Endothelial cell of umbilical vein (primary cell): ENCODE results near the gene NINL. TPM values are rescaled to one million over a fixed set of nuclear protein-coding genes. Genes with fewer than 3 reads are reported as not detected.

ENCODE experiments used
- BruUV-seq: library from RNA; stranded (reverse); fragments of 400-500 nt; replicated peaks from 2 replicates; lab custom pipeline; 2021; lab: Mats Ljungman, UMichigan
- CTCF ChIA-PET: fragments of 300-600, 350-600 bp; sonication (Branson Sonifier 250); formaldehyde crosslinking; loops from one replicate; lab custom pipeline; 2021; ENCODE audit warnings: antibody characterized with exemption, inconsistent platforms; lab: Charles Lee
- POLR2A ChIA-PET: fragments of 300-600, 350-600 bp; sonication (Branson Sonifier 250); formaldehyde crosslinking; loops from one replicate; lab custom pipeline; 2021; ENCODE audit warnings: antibody characterized with exemption, inconsistent platforms; lab: Charles Lee
- DNase-seq: peaks from one replicate; pipeline ENCODE4 v3.0.0-alpha.2; 2011; ENCODE audit warnings: low read depth, low spot score
- FAIRE-seq: peaks from 2 replicates; lab custom pipeline; 2011; peaks lifted over from hg19 to GRCh38; lab: Jason Lieb, UNC
- H2AFZ ChIP-seq: 2 replicates; pipeline ENCODE4 v1.6.0; 2012; ENCODE audit warnings: low read depth, low read length, control low read depth, inconsistent platforms
- H3K27ac ChIP-seq: 2 replicates; pipeline ENCODE4 v1.5.1; 2011; ENCODE audit warnings: low read depth, mild to moderate bottlenecking, control low read depth, low read length, moderate library complexity; ENCODE audit not compliant: insufficient read depth
- H3K27me3 ChIP-seq, 2 experiments: 2 replicates each; pipeline versions ENCODE4 v1.6.0 to v1.6.1; 2011; ENCODE audit warnings: low read length in 2 of 2, mixed read lengths in 1 of 2; ENCODE audit not compliant: control insufficient read depth in 2 of 2, insufficient read depth in 2 of 2
- H3K36me3 ChIP-seq, 2 experiments: 2 replicates in 1 of 2; 3 replicates in 1 of 2; pipeline ENCODE4 v1.5.1; 2011; ENCODE audit warnings: low read length in 2 of 2, mild to moderate bottlenecking in 1 of 2, moderate library complexity in 1 of 2; ENCODE audit not compliant: control insufficient read depth in 2 of 2, insufficient read depth in 2 of 2; ENCODE audit errors: extremely low read depth in 1 of 2
- H3K4me1 ChIP-seq: 3 replicates; pipeline ENCODE4 v1.5.1; 2011; ENCODE audit warnings: mild to moderate bottlenecking, low read length; ENCODE audit not compliant: control insufficient read depth, insufficient read depth; ENCODE audit errors: extremely low read depth
- H3K4me2 ChIP-seq: 2 replicates; pipeline ENCODE4 v1.6.1; 2011; ENCODE audit warnings: low read length, control low read depth, mixed read lengths; ENCODE audit not compliant: insufficient read depth
- H3K4me3 ChIP-seq, 3 experiments: fragments of 200-600 bp in 1 of 3; sonication (generic), shearing (Covaris generic) in 1 of 3; replicated peaks in 1 of 3; 2 replicates each; pipeline ENCODE4 v1.5.1; 2011 to 2016; ENCODE audit warnings: control low read depth in 3 of 3, low read length in 3 of 3, mild to moderate bottlenecking in 2 of 3, inconsistent platforms in 1 of 3, low read depth in 1 of 3, moderate library complexity in 1 of 3; ENCODE audit not compliant: insufficient read depth in 1 of 3
- H3K79me2 ChIP-seq: 2 replicates; pipeline ENCODE4 v1.6.0; 2012; ENCODE audit warnings: low read length, inconsistent platforms; ENCODE audit not compliant: control insufficient read depth, insufficient read depth
- H3K9ac ChIP-seq: replicated peaks from 2 replicates; pipeline ENCODE3; 2011; ENCODE audit warnings: low read length, control low read depth; ENCODE audit not compliant: insufficient read depth; ENCODE audit errors: extremely low read depth
- H3K9me1 ChIP-seq: replicated peaks from 3 replicates; pipeline ENCODE4 v1.6.0; 2011; ENCODE audit warnings: mild to moderate bottlenecking, low read length; ENCODE audit not compliant: control insufficient read depth, insufficient read depth; ENCODE audit errors: extremely low read depth
- H3K9me3 ChIP-seq: replicated peaks from 2 replicates; pipeline ENCODE4 v1.5.1; 2012; ENCODE audit warnings: low read length, inconsistent platforms; ENCODE audit not compliant: control insufficient read depth, insufficient read depth
- H4K20me1 ChIP-seq: replicated peaks from 2 replicates; pipeline ENCODE3; 2011; ENCODE audit warnings: mild to moderate bottlenecking, low read length; ENCODE audit not compliant: control insufficient read depth, insufficient read depth; ENCODE audit errors: extremely low read depth
- CTCF ChIP-seq, 2 donors: IDR thresholded peaks; 1 replicate in 1 of 2; 2 replicates in 1 of 2; pipeline ENCODE4 v1.5.1; 2011; ENCODE audit warnings: low read length in 2 of 2, mild to moderate bottlenecking in 2 of 2, moderate library complexity in 2 of 2, control low read depth in 1 of 2, inconsistent platforms in 1 of 2, low read depth in 1 of 2; ENCODE audit not compliant: insufficient read depth in 1 of 2; ENCODE audit errors: extremely low read depth in 1 of 2
- EZH2 ChIP-seq: IDR thresholded peaks from 2 replicates; pipeline ENCODE4 v1.6.1; 2012; ENCODE audit warnings: borderline replicate concordance, low read depth, mild to moderate bottlenecking, moderate library complexity, low read length, inconsistent platforms; ENCODE audit not compliant: severe bottlenecking
- FOS ChIP-seq: IDR thresholded peaks from 2 replicates; pipeline ENCODE4 v1.6.1; 2011; ENCODE audit warnings: mild to moderate bottlenecking, low read length, moderate library complexity, borderline replicate concordance; ENCODE audit not compliant: insufficient read depth
- GATA2 ChIP-seq: IDR thresholded peaks from 2 replicates; pipeline ENCODE4 v1.7.0; 2011; ENCODE audit warnings: low read depth, mild to moderate bottlenecking, moderate library complexity, mixed read lengths, low read length; ENCODE audit not compliant: insufficient read length, insufficient read depth
- JUN ChIP-seq: IDR thresholded peaks from 2 replicates; pipeline ENCODE4 v1.6.1; 2011; ENCODE audit warnings: borderline replicate concordance, low read depth; ENCODE audit not compliant: insufficient read length, insufficient read depth
- MAX ChIP-seq: IDR thresholded peaks from 2 replicates; pipeline ENCODE4 v1.6.1; 2011; ENCODE audit not compliant: insufficient read depth, insufficient read length
- MYC ChIP-seq: IDR thresholded peaks from one replicate; pipeline ENCODE4 v1.6.1; 2011; ENCODE audit warnings: mild to moderate bottlenecking, low read depth, low read length
- POLR2A ChIP-seq: IDR thresholded peaks from 2 replicates; pipeline ENCODE4 v1.6.1; 2012; ENCODE audit warnings: low read depth, mild to moderate bottlenecking, control low read depth, low read length
- POLR2AphosphoS5 ChIP-seq: IDR thresholded peaks from 2 replicates; pipeline ENCODE4 v1.6.1; 2012; ENCODE audit warnings: low read depth, mild to moderate bottlenecking, control low read depth, low read length, moderate library complexity; ENCODE audit not compliant: insufficient read depth
- dilution Hi-C: fragments of 300-500 bp; cut with MboI; formaldehyde crosslinking; loops from one replicate; pipeline ENCODE4 v1.15.0; 2019; ENCODE audit warnings: low sequenced_read_pairs; ENCODE audit not compliant: extremely low pct_ligation_motif_present
- intact Hi-C: fragments of 100-400 bp; cut with micrococcal nuclease; formaldehyde crosslinking; loops from one replicate; pipeline ENCODE4 v1.10.0; 2022
- polyA plus RNA-seq, 4 experiments: library from polyadenylated mRNA; depleted of rRNA in 3 of 4; stranded (reverse) in 3 of 4; unstranded in 1 of 4; fragments of >200 nt; gene quantifications; 2 replicates each; pipeline versions ENCODE4 v1.2.1 to v1.2.3, GENCODE V29; 2011 to 2012; ENCODE audit warnings: missing spikeins in 1 of 4
- total RNA-seq: library from RNA; stranded (reverse); gene quantifications from 2 replicates; pipeline ENCODE4 v1.2.3, GENCODE V29; 2021

NINL gene
- total and polyA plus RNA-seq, 2 donors (not counting 3 experiments of a cell fraction or from before 2014, with no cell fraction given): 13.2 to 25.5 TPM

- dilution Hi-C loops: no loop called here
- TF ChIP-seq JUN (no peak), EZH2 (no peak), MYC (no peak), POLR2AphosphoS5 (no peak), MAX (no peak), FOS (no peak), CTCF (IDR thresholded peaks at IDR 0.05; ENCODE audit: extremely low read depth in 1 of 2, insufficient read depth in 1 of 2, low read depth in 1 of 2, low read length in 2 of 2) (no peak), GATA2 (no peak), POLR2A (no peak)
- Histone ChIP-seq H3K9ac (no peak overlapping the region), H3K9me1 (no peaks in the 10 kb centered on the region), H4K20me1 (no peaks in the 10 kb centered on the region), H2AFZ (no peak overlapping the region), H3K27ac (no peak overlapping the region), H3K36me3 (peaks cover 0 to 9% of the 10 kb centered on the region in 2 experiments), H3K4me1 (no peaks in the 10 kb centered on the region), H3K27me3 (no peaks in the 10 kb centered on the region), H3K4me3 (no peak overlapping the region), H3K4me2 (no peak overlapping the region), H3K9me3 (no peaks in the 10 kb centered on the region), H3K79me2 (no peaks in the 10 kb centered on the region)
- FAIRE-seq (no peak), DNase-seq (no peak)
- intact Hi-C loops: no loop called here
- CTCF ChIA-PET: no interaction called here
- BruUV-seq: no TSS peak
- POLR2A ChIA-PET: no interaction called here
Measured at GRCh38 chr20:25525867-25526266, 59.5 kb downstream of the NINL start.
